ENCODE data around the gene WDR45B.

Gene WDR45B

DNA sequence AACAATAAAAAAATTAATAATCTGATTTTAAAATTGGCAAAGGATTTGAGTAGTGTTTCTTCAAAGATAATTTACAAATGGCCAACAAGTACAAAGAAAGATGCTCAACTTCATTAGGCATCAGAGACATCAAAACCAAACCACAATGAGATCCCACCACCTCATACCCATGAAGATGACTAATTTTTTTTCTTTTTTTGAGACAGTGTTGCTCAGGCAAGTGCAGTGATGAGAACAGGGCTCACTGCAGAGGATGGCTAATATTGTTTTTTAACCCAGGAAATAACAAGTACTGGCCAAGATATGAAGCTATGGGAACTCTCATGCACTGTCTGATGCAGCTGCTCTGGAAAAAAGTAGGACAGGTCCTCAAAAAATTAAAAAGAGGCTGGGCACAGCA lies 14.9 kb downstream of the WDR45B start:
- no peaks in the 10 kb centered on the region for H4K20me1 ChIP-seq (ENCODE audit: insufficient read depth, low read length)
- H3K27me3 ChIP-seq (ENCODE audit: insufficient read depth, low read length) = no peaks in the 10 kb centered on the region
- H3F3A ChIP-seq (ENCODE audit: insufficient read depth, low read length) = no peaks in the 10 kb centered on the region
- TF ChIP-seq, protein P1, sequence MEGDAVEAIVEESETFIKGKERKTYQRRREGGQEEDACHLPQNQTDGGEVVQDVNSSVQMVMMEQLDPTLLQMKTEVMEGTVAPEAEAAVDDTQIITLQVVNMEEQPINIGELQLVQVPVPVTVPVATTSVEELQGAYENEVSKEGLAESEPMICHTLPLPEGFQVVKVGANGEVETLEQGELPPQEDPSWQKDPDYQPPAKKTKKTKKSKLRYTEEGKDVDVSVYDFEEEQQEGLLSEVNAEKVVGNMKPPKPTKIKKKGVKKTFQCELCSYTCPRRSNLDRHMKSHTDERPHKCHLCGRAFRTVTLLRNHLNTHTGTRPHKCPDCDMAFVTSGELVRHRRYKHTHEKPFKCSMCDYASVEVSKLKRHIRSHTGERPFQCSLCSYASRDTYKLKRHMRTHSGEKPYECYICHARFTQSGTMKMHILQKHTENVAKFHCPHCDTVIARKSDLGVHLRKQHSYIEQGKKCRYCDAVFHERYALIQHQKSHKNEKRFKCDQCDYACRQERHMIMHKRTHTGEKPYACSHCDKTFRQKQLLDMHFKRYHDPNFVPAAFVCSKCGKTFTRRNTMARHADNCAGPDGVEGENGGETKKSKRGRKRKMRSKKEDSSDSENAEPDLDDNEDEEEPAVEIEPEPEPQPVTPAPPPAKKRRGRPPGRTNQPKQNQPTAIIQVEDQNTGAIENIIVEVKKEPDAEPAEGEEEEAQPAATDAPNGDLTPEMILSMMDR (IDR thresholded peaks at IDR 0.05; ENCODE audit: low read length) = no peak
- no peak for TF ChIP-seq EZH2 (IDR thresholded peaks at IDR 0.05; ENCODE audit: borderline replicate concordance, low read length)
- no peak overlapping the region for H3K4me2 ChIP-seq (ENCODE audit: low read length)
- H2AFZ ChIP-seq (ENCODE audit: low read length) = no peak overlapping the region
- peaks cover 23% of the 10 kb centered on the region for H3K79me2 ChIP-seq (ENCODE audit: insufficient read depth, low read length)
- no peaks in the 10 kb centered on the region for H3K9me2 ChIP-seq (ENCODE audit: low read depth, low read length)
- no peak overlapping the region for H3K9ac ChIP-seq (ENCODE audit: low read length)
- no peaks in the 10 kb centered on the region for H3K4me1 ChIP-seq (ENCODE audit: insufficient read depth, low read length, severe bottlenecking)
- peaks cover 59% of the 10 kb centered on the region for H3K36me3 ChIP-seq (ENCODE audit: insufficient read depth, low read length)
- no peak overlapping the region for H3K4me3 ChIP-seq (ENCODE audit: low read depth, low read length, poor library complexity, severe bottlenecking)
- H3K27ac ChIP-seq (ENCODE audit: low read depth, low read length, poor library complexity, severe bottlenecking) = no peak overlapping the region
- H3K9me3 ChIP-seq (ENCODE audit: low read length) = no peaks in the 10 kb centered on the region

DNA sequence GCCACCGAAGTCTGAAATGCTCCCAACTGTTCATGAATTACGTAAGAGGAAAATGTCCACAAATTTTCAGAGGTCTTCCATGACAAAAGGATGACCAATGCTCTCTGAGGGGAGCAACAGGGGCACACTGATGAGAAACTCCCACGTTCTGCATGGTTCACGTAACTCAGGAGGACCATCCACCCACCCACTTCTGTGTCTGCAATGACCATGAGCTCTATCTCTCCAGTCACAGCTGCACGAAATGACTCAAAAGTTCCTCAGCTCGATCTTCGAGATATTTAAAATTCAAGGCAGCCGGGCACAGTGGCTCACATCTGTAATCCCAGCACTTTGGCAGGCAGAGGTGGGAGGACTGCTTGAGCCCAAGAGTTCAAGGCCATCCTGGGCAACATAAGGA lies 15.8 kb downstream of the WDR45B start:
- TF ChIP-seq, protein P1 (IDR thresholded peaks at IDR 0.05; ENCODE audit: low read length) = no peak
- TF ChIP-seq EZH2 (IDR thresholded peaks at IDR 0.05; ENCODE audit: borderline replicate concordance, low read length) = no peak
- Histone ChIP-seq H3K4me3 (ENCODE audit: low read depth, low read length, poor library complexity, severe bottlenecking) (no peak overlapping the region), H3K4me2 (ENCODE audit: low read length) (no peak overlapping the region), H3F3A (ENCODE audit: insufficient read depth, low read length) (no peaks in the 10 kb centered on the region), H3K79me2 (ENCODE audit: insufficient read depth, low read length) (peaks cover 21% of the 10 kb centered on the region), H3K4me1 (ENCODE audit: insufficient read depth, low read length, severe bottlenecking) (no peaks in the 10 kb centered on the region), H2AFZ (ENCODE audit: low read length) (no peak overlapping the region), H3K27ac (ENCODE audit: low read depth, low read length, poor library complexity, severe bottlenecking) (no peak overlapping the region), H3K27me3 (ENCODE audit: insufficient read depth, low read length) (no peaks in the 10 kb centered on the region), H3K9me3 (ENCODE audit: low read length) (no peaks in the 10 kb centered on the region), H4K20me1 (ENCODE audit: insufficient read depth, low read length) (no peaks in the 10 kb centered on the region), H3K36me3 (ENCODE audit: insufficient read depth, low read length) (peaks cover 62% of the 10 kb centered on the region), H3K9me2 (ENCODE audit: low read depth, low read length) (no peaks in the 10 kb centered on the region), H3K9ac (ENCODE audit: low read length) (no peak overlapping the region)

DNA sequence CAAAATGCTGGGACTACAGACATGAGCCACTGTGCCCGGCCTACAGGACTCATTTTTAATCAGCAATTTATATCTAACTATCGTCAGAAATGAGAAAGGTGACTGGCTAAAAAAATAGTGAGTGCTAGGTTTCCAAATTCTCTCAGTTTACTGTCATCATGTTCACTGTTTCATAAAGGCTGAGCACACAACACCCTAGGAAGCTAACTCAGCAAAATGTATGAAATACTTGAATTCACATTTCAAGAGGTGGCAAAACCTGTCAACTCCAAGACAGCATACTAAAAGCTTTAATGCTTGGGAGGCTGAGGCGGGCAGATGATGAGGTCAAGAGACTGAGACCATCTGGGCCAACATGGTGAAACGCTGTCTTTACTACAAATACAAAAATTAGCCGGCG lies 16.7 kb downstream of the WDR45B start:
- no peak overlapping the region for H3K9ac ChIP-seq (ENCODE audit: low read length)
- peaks cover 62% of the 10 kb centered on the region for H3K36me3 ChIP-seq (ENCODE audit: insufficient read depth, low read length)

More for the DNA sequence above, 16.7 kb downstream of the WDR45B start:
- peaks cover 12% of the 10 kb centered on the region for H3K79me2 ChIP-seq (ENCODE audit: insufficient read depth, low read length)
- no peak overlapping the region for H2AFZ ChIP-seq (ENCODE audit: low read length)
- no peaks in the 10 kb centered on the region for H3K4me1 ChIP-seq (ENCODE audit: insufficient read depth, low read length, severe bottlenecking)
- no peaks in the 10 kb centered on the region for H4K20me1 ChIP-seq (ENCODE audit: insufficient read depth, low read length)
- H3K4me2 ChIP-seq (ENCODE audit: low read length) = no peak overlapping the region
- no peak overlapping the region for H3K27ac ChIP-seq (ENCODE audit: low read depth, low read length, poor library complexity, severe bottlenecking)
- no peaks in the 10 kb centered on the region for H3K9me2 ChIP-seq (ENCODE audit: low read depth, low read length)
- TF ChIP-seq, protein P1 (IDR thresholded peaks at IDR 0.05; ENCODE audit: low read length) = no peak
- TF ChIP-seq EZH2 (IDR thresholded peaks at IDR 0.05; ENCODE audit: borderline replicate concordance, low read length) = no peak
- no peaks in the 10 kb centered on the region for H3F3A ChIP-seq (ENCODE audit: insufficient read depth, low read length)
- H3K9me3 ChIP-seq (ENCODE audit: low read length) = no peaks in the 10 kb centered on the region
- H3K27me3 ChIP-seq (ENCODE audit: insufficient read depth, low read length) = no peaks in the 10 kb centered on the region
- H3K4me3 ChIP-seq (ENCODE audit: low read depth, low read length, poor library complexity, severe bottlenecking) = no peak overlapping the region

Measured in OCI-LY1 (cell line).